ENCODE results near the gene ZNF669.

- TF ChIP-seq FOXA1 (IDR thresholded peaks at IDR 0.05) (no peak), SP1 (IDR thresholded peaks at IDR 0.05) (no peak), BHLHE40 (IDR thresholded peaks at IDR 0.05; ENCODE audit: borderline replicate concordance) (no peak), ZNF384 (IDR thresholded peaks at IDR 0.05) (no peak)
Observed at GRCh38 chr1:247104965-247105364, 809 bp upstream of the ZNF669 start.
